Measurements from ENCODE around the gene ZNF254.
"Not testable (repeated sequence)": the region's sequence is repeated elsewhere in the genome, so short reads cannot be mapped to it uniquely, and the experiment has no call there.

Gene ZNF254

GRCh38 chr19:24072720-24073119, 14.3 kb upstream of the ZNF254 start:
- DNase-seq (ENCODE audit: low spot score): no peak

- no peak for DNase-seq (ENCODE audit: low spot score)
Measured at GRCh38 chr19:24073807-24074206, 13.2 kb upstream of the ZNF254 start.

- no peak for DNase-seq (ENCODE audit: low spot score)
Measured at GRCh38 chr19:24074720-24075454, 12.1 kb upstream of the ZNF254 start.

- DNase-seq (ENCODE audit: low spot score): not testable (repeated sequence)
Measured at GRCh38 chr19:24075530-24075929, 11.5 kb upstream of the ZNF254 start.

GRCh38 chr19:24078680-24079079, 8.3 kb upstream of the ZNF254 start:
- DNase-seq (ENCODE audit: low spot score): no peak

GRCh38 chr19:24081056-24081455, 5.9 kb upstream of the ZNF254 start:
- DNase-seq (ENCODE audit: low spot score): no peak

GRCh38 chr19:24098359-24098758, 11.4 kb downstream of the ZNF254 start:
- DNase-seq (ENCODE audit: low spot score): no peak

GRCh38 chr19:24099829-24100228, 12.8 kb downstream of the ZNF254 start:
- DNase-seq (ENCODE audit: low spot score): no peak

GRCh38 chr19:24100597-24100996, 13.6 kb downstream of the ZNF254 start:
- not testable (repeated sequence) for DNase-seq (ENCODE audit: low spot score)

GRCh38 chr19:24101459-24102115, 14.6 kb downstream of the ZNF254 start:
- no peak for DNase-seq (ENCODE audit: low spot score)

GRCh38 chr19:24127601-24128000, 40.6 kb downstream of the ZNF254 start:
- DNase-seq (ENCODE audit: low spot score): no peak

GRCh38 chr19:24140099-24140498, 53.1 kb downstream of the ZNF254 start:
- DNase-seq (ENCODE audit: low spot score): no peak

GRCh38 chr19:24140591-24140990, 53.6 kb downstream of the ZNF254 start:
- DNase-seq (ENCODE audit: low spot score): no peak

- no peak for DNase-seq (ENCODE audit: low spot score)
Measured at GRCh38 chr19:24141612-24142011, 54.6 kb downstream of the ZNF254 start.

- no peak for DNase-seq (ENCODE audit: low spot score)
Measured at GRCh38 chr19:24142771-24143170, 55.8 kb downstream of the ZNF254 start.

GRCh38 chr19:24159707-24160106, 72.7 kb downstream of the ZNF254 start:
- DNase-seq (ENCODE audit: low spot score): no peak

GRCh38 chr19:24166055-24166454, 79.1 kb downstream of the ZNF254 start:
- DNase-seq (ENCODE audit: low spot score): no peak

- DNase-seq (ENCODE audit: low spot score): no peak
Measured at GRCh38 chr19:24173882-24174281, 86.9 kb downstream of the ZNF254 start.

GRCh38 chr19:24177686-24178085, 90.7 kb downstream of the ZNF254 start:
- DNase-seq (ENCODE audit: low spot score): no peak

- no peak for DNase-seq (ENCODE audit: low spot score)
Measured at GRCh38 chr19:24178207-24178606, 91.2 kb downstream of the ZNF254 start.
